ENCODE measurements around the gene HOXA11. TPM values are rescaled to one million over a fixed set of nuclear protein-coding genes. Genes with fewer than 3 reads are reported as not detected.

HOXA11 gene
- total RNA-seq, result not detected

GRCh38 chr7:27185013-27185853 is at the start of gene HOXA11:
Gene HOXA11 (minus strand): TSS chr7:27185232. CDS start chr7:27185144, 88 bp downstream.
- FAIRE-seq (no peak), DNase-seq (ENCODE audit: low spot score in 2 of 2) (peak in 1 of 2 donors; percentile 63)

DNA sequence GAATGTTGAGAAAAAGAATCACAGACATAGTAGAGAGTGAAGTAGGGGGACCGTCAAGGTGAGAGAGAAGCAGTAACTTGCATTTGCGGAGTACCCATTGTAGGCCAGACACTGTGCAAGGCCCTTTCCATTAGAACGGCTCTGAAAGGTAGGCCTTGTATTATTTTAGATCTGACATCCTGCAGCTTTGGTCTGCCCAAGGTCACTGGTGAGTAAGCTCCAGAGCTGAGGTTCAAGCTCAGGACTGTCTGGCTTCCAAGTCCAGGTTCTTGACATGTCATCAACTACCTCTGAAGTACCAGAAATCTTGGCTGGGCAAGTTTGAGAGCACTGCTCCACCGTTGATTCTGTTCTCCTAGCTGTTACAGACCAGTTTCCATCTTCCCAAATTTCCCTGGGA is 44.4 kb upstream of the HOXA11 start:
- DNase-seq (ENCODE audit: low spot score in 2 of 2) (no peak), FAIRE-seq (no peak)

- no peak for FAIRE-seq
- DNase-seq (ENCODE audit: low spot score in 2 of 2), result no peak
Observed at GRCh38 chr7:27224983-27225934, 40.2 kb upstream of the HOXA11 start.

DNA sequence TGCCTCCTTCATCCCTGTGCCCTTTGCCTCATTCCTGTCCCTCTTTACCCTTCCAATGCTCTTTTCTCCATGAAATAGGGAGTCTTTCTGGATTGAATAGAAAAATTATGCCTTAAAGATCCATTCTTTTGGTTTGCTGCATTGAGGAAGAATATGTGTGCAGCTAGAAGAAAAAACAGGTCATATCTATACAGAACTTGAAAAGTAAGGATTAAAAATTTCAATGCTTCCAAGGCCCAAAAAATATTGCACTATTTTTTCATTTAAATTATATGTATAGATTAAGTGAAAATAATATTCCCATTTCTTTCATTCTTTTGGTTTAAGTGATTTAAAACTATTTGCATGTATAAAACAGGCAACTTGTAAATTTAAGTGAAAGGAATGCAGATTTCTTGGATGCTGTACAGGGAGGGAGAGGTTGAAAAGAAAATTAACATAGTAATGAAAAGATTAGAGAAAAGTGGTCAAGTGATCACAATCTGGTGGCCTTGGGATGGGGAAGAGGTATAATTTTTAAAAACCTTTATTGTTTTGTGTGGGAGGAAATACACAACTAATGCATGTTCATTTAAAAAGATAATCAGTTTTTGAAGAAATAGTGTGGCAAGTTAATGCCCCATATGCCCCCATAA is 39.0 kb upstream of the HOXA11 start:
- no peak for FAIRE-seq
- DNase-seq (ENCODE audit: low spot score in 2 of 2), result no peak

- DNase-seq (ENCODE audit: low spot score in 2 of 2), result no peak
- no peak for FAIRE-seq
Observed at GRCh38 chr7:27221201-27221797, 36.3 kb upstream of the HOXA11 start.

DNA sequence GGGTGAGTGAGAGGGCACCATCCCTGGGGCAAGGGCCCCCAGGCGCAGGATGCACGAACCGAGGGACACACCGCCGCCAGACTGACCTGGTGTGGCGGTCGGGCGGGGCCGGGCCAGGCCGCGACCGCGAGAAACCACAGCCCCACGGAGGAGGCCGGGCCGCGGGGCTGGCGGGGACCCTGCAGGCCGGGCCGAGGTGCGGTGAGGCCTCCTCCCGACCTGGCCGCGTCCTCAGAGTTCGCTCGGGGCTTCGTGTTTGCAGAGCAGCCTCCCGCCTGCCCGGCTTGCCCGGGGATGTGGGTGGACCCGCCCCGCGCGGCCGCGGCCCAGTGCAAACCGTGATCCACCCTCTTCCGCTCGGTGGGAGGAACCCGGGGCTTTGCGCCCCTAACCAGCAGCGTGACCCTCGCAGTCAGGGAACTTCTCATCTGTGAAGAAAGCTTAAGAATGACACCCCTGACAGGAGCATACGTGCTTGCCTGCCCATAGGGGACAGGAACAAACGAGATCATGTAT is 35.5 kb upstream of the HOXA11 start:
- DNase-seq (ENCODE audit: low spot score in 2 of 2) (no peak), FAIRE-seq (no peak)

DNA sequence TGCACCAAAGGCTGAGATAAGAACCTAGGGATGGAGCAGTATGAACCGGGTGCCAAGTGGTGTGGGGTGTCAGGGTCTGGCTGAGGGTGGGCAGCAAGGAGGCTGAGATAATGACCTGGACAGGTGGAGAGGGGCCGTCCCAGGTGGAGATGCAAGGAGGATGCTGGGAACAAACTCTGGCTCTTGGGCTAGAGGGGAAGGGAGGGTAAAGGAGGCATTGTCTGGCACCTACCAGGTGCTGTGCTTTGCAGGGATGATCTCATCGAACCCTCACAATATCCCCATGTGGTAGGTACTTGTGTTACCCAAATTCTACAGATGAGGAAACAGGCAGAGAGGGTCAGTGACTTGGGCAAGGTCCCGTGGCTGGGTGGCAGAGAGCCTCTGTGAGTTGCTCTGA is 34.8 kb upstream of the HOXA11 start:
- FAIRE-seq (no peak), DNase-seq (ENCODE audit: low spot score in 2 of 2) (no peak)

- FAIRE-seq, result no peak
- DNase-seq (ENCODE audit: low spot score in 2 of 2), result no peak
Observed at GRCh38 chr7:27217951-27218350, 32.9 kb upstream of the HOXA11 start.

DNA sequence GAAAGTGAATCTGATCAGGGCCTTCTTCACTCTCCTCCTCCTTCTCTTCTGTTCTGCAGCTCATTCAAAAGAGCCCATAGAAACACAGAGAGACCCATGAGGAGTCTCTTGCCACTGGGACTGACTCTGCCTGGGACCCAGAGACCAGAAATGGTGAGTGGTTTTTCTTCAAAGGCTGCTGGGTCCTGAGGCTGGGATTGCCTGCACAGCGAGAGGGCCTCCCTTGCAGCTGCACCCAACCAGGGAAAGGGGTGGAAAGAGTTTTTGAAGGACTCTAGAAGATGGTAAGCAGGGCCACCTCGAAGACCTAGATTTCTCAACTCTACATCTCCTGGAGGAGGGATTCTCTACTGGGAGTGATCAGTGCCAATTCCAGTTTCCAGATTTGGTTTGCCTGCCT is 30.3 kb upstream of the HOXA11 start:
- DNase-seq (ENCODE audit: low spot score in 2 of 2) (no peak), FAIRE-seq (no peak)

DNA sequence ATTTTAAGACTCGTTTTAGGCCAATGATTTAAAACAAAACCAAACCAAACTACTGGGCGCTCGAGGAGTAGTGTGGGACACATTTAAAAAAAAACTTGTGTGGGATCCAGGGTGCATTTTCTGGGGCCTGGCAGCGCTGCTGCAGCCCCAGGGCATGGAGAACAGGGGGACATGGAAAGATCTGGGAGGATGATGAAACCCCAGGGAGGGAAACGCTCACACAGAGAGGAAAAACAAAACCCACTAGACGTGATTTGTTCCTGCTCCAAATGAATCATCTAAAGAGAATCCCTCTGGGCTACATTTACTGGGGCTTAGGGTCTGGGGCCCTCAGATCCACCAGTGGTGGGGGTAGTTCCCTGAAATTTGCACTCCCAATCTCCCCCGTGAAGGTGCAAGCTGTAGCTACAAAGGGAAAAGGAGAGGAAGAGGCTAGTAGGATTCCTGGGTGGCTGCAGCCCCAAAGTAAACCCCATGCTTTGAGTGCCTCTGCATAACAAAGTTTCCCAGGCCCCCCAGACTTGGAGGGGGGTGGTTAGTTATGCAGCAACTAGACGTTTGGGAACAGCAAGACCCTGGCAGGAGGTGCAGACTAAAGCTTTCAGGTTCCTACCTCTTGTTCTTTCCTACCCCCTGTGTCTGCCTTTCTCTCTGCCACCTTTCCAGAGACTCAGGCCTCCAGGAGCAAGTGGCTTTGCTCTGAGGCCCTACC is 29.4 kb upstream of the HOXA11 start:
- no peak for DNase-seq (ENCODE audit: low spot score in 2 of 2)
- FAIRE-seq, result no peak

GRCh38 chr7:27213433-27214238 is 28.6 kb upstream of the HOXA11 start:
- FAIRE-seq (no peak), DNase-seq (ENCODE audit: low spot score in 2 of 2) (no peak)

DNA sequence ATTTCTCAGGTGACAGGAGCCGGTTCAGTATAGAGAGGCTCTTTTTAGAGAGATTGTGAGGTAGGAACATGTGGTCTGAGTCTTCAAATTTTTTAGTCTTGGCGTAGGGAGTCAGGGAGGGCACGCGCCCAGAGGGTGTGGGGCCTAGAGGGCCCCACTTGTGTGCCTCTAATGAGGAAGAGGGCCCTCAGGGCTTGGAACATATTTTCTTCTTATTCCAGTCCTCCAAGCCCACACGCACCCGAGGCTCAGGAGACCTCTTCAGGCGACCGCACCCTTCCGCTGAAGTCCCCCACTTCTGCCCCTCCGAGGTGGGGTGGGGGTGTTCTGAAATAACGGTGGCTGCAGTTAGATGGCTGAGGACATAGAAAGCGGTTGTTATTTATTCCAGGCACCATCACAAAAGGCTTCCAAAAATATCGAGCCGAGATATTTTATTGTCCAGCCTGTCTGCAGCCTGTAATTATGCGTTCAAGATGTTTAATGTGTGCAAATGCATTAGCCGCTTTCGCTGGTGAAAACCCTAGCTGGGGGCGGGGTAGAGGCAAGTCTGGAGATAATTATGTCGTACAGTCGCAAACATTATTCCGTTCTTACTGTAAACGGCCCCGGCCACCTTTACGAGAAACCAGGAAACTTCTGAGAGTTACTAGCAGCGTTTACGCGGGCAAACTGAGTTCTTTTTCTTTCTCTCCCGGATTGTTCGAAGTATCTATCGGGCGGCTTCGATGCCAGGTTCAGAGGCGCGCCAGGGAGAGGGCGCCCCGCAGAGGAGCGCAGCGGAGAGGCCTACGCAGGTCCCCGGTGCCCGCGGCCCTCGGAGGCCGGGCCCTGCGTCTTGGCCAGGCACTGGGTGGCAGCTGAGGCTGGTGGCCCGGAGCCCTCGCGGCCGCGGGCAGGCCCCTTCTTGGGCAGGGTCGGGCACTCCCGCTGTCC is 27.7 kb upstream of the HOXA11 start:
- no peak for DNase-seq (ENCODE audit: low spot score in 2 of 2)
- no peak for FAIRE-seq

- DNase-seq (ENCODE audit: low spot score in 2 of 2), result no peak
Observed at GRCh38 chr7:27211764-27212204, 26.8 kb upstream of the HOXA11 start.

DNA sequence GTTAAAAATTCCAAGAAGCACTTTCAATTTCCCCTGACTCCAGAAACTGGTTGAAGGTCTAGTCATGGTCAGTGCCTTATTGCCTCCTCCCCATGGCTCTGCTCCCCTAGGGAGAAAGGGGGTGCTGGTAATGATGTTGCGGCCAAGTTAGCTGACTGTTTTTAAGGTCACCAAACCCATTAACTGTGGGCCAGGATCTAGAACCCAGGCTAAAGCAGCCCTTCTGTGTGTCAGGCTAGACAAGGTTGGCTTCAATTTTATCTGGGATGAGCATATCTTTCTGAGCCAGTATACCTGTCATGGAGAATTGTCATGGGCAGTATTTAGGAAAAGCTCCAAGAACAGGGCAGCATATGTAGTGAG is 26.0 kb upstream of the HOXA11 start:
- no peak for FAIRE-seq
- DNase-seq (ENCODE audit: low spot score in 2 of 2), result no peak

More at GRCh38 chr7:27211764-27212204, 26.8 kb upstream of the HOXA11 start:
- no peak for FAIRE-seq

DNA sequence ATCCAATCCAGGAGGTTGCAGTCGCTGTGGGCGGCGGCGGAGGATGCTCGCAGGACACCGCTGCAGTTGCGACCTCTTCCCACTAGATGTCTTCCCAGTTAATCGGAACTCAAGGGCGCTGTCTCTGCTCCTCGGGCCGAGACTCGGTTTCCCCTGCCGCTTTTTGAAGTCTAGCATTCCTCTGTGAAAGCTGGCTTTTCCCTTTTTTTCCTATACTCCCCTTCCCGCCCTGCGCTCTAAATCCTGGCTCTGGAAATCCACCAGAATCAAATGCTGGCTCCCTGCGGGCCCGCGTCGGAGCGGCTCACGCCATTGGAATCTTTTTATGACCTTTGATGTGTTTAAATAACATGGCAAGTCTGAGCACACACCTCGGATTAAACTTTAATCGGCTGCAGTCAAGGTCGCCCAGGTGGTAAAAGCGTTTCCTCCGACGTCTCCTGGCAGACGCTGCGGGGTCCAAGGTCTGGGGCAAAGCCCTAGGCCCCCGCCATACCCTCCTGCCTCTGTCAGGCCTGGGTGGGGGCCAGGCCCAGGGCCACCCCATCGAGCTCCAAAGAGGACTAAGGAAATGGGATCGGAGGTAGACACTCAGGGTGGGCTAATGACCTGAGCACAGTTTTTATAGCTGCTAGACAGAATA is 25.5 kb upstream of the HOXA11 start:
- FAIRE-seq, result no peak
- DNase-seq (ENCODE audit: low spot score in 2 of 2), result peak in 1 of 2 donors; percentile 65

- DNase-seq (ENCODE audit: low spot score in 2 of 2), result no peak
- FAIRE-seq, result no peak
Observed at GRCh38 chr7:27209933-27210440, 25.0 kb upstream of the HOXA11 start.

GRCh38 chr7:27208998-27209397 is 24.0 kb upstream of the HOXA11 start:
- DNase-seq (ENCODE audit: low spot score in 2 of 2), result no peak
- no peak for FAIRE-seq

All from frontal cortex (tissue), 4 donors.